SK-N-MC (cell line): ENCODE data around the gene SSX2IP.
"Not testable (repeated sequence)": the region's sequence is repeated elsewhere in the genome, so short reads cannot be mapped to it uniquely, and the experiment has no call there.

Experiments used
- DNase-seq: peaks from one replicate; pipeline ENCODE4 v3.0.0-alpha.2; 2011; ENCODE audit warnings: low read depth, low spot score
- H3K27ac ChIP-seq: fragments of 200-600 bp; sonication (generic); 2 replicates; pipeline ENCODE4 v1.5.1; 2016; ENCODE audit warnings: mixed run types
- H3K36me3 ChIP-seq: fragments of 200-600 bp; sonication (generic); 2 replicates; pipeline ENCODE4 v1.6.1; 2017; ENCODE audit warnings: antibody characterized with exemption, low read length, mixed read lengths; ENCODE audit not compliant: insufficient read depth
- H3K4me3 ChIP-seq: fragments of 200-600 bp; sonication (generic); 2 replicates; pipeline ENCODE4 v1.5.1; 2016
- H3K9ac ChIP-seq: fragments of 200-600 bp; sonication (generic); 2 replicates; pipeline ENCODE4 v1.8.0; 2017; ENCODE audit warnings: mixed run types, mixed read lengths; ENCODE audit not compliant: insufficient read length
- H3K9me3 ChIP-seq: fragments of 200-600 bp; sonication (generic); 2 replicates; pipeline ENCODE4 v1.6.1; 2017; ENCODE audit warnings: low read depth, mild to moderate bottlenecking, antibody characterized with exemption, low read length, moderate library complexity, mixed read lengths
- EZH2 ChIP-seq: fragments of 200-600 bp; sonication (generic); IDR thresholded peaks from one replicate; pipeline ENCODE4 v1.6.1; 2017; ENCODE audit warnings: antibody characterized with exemption
- FOXP2 ChIP-seq: optimal IDR thresholded peaks from 2 replicates; pipeline ENCODE3; 2011; ENCODE audit warnings: mild to moderate bottlenecking, moderate library complexity; ENCODE audit not compliant: insufficient read depth; ENCODE audit errors: extremely low read length, control extremely low read depth
- POLR2AphosphoS5 ChIP-seq: IDR thresholded peaks from 2 replicates; pipeline ENCODE4 v1.6.1; 2012; ENCODE audit warnings: mild to moderate bottlenecking, low read depth, low read length, borderline replicate concordance

Gene SSX2IP

DNA sequence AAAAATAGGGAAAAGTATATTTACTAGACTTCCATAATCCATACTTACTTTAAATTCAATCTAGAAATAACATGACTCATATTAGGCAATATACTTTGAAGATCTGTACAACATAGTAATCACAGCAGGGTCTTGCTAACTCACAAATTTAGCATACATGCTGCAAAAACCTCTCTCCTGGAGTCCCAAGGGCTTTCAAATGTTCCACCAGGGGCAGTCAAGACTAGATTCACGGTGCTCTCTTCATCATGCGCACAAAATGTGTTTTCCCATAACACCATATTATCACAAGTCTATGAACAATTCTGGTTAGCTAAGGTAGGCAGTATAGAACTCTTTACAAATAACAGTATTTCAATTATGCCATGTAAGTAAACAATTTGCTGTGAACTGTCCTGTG, 45.8 kb downstream of the SSX2IP start:
- no peak overlapping the region for H3K27ac ChIP-seq
- peaks cover 14% of the 10 kb centered on the region; the same call in 1 of the 2 replicates for H3K36me3 ChIP-seq
- no peaks in the 10 kb centered on the region for H3K9me3 ChIP-seq
- H3K4me3 ChIP-seq = no peak overlapping the region
- H3K9ac ChIP-seq = no peak overlapping the region
- no peak for DNase-seq
- TF ChIP-seq FOXP2 (no peak), POLR2AphosphoS5 (no peak), EZH2 (no peak)

DNA sequence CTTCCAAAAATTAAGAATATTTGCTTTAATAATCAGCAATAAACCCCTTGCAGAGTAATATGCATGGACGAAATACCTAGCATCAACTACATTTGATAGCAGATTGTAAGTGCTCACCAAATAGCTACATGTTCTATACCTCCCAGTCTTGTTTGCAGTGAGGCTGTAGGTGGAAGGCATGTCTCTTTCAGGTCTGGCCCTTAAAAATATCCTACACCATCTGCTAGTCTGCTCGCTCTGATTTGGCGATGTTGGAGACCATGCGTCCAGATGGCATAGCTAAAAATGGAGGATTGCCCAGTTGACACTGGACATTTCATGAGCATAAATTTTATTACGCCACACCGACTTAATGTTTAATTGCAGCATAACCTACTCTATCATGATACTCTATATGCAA, 47.1 kb downstream of the SSX2IP start:
- no peak for DNase-seq
- Histone ChIP-seq H3K9me3 (no peaks in the 10 kb centered on the region), H3K4me3 (no peak overlapping the region), H3K36me3 (peaks cover 10% of the 10 kb centered on the region; the same call in 1 of the 2 replicates), H3K27ac (no peak overlapping the region), H3K9ac (no peak overlapping the region)
- no peak for TF ChIP-seq POLR2AphosphoS5
- no peak for TF ChIP-seq FOXP2
- TF ChIP-seq EZH2 = no peak

DNA sequence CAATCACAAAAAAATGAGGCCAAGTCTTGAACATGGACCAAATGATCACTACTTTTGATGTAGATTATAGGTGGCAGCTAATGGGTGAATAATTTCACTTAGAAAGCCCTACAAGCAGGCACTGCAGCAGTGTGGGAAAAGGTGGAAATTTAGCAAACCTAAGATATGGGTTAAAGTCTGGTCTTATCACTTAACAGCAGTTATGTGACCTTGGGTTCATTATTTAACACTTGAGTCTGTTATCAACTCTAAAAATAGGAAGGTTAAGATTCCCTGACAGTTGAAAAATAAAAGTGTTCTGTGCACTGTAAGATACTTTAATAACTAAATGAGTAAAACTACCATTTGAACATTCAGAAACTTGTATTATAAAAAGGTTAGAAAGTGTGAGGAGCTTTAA, 47.5 kb downstream of the SSX2IP start:
- no peak overlapping the region for H3K27ac ChIP-seq
- TF ChIP-seq EZH2 = no peak
- TF ChIP-seq FOXP2 = no peak
- TF ChIP-seq POLR2AphosphoS5 = no peak
- no peak overlapping the region for H3K9ac ChIP-seq
- no peaks in the 10 kb centered on the region for H3K9me3 ChIP-seq
- peaks cover 10% of the 10 kb centered on the region; the same call in 1 of the 2 replicates for H3K36me3 ChIP-seq
- no peak for DNase-seq
- H3K4me3 ChIP-seq = no peak overlapping the region

DNA sequence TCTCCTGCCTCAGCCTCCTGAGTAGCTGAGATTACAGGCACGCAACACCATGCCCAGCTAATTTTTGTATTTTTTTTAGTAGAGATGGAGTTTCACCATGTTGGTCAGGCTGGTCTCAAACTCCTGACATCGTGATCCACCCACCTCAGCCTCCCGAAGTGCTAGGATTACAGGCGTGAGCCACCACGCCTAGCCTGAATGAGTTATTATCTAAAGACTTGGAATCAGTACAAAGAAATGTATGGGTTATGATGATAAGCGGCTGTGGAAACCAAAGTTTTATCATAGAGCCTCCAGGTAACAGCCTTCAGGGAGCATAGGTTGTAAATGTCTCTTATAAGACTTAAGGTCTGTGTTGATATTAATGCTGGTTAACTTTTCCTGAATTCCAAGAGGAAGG, 50.5 kb downstream of the SSX2IP start:
- not testable (repeated sequence) for H3K27ac ChIP-seq, H3K9me3 ChIP-seq, H3K36me3 ChIP-seq, H3K9ac ChIP-seq, H3K4me3 ChIP-seq, DNase-seq

DNA sequence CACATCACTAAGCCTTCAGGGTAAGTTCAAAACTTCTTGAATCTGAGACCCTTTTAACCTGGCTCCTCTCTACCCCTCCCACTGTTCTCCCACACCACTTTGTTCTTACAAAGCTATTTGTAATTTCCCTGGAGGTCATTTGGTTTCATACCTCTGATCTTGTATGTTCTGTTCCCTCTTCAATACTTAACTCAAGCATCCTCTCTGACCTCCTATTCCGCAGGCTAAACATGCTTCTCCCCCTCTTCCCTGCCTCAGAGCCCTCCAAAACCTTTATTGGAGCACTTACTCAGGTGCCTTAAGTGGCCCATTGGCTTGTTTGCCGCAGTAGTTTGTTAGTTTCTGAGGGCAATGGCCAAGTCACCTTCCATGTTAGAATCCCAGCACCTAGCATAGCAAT, 54.8 kb downstream of the SSX2IP start:
- DNase-seq = no peak
- H3K36me3 ChIP-seq = no peaks in the 10 kb centered on the region
- H3K4me3 ChIP-seq = no peak overlapping the region
- H3K9me3 ChIP-seq = no peaks in the 10 kb centered on the region
- no peak overlapping the region for H3K9ac ChIP-seq
- TF ChIP-seq EZH2 = no peak
- TF ChIP-seq POLR2AphosphoS5 = no peak
- no peak for TF ChIP-seq FOXP2
- no peak overlapping the region for H3K27ac ChIP-seq

DNA sequence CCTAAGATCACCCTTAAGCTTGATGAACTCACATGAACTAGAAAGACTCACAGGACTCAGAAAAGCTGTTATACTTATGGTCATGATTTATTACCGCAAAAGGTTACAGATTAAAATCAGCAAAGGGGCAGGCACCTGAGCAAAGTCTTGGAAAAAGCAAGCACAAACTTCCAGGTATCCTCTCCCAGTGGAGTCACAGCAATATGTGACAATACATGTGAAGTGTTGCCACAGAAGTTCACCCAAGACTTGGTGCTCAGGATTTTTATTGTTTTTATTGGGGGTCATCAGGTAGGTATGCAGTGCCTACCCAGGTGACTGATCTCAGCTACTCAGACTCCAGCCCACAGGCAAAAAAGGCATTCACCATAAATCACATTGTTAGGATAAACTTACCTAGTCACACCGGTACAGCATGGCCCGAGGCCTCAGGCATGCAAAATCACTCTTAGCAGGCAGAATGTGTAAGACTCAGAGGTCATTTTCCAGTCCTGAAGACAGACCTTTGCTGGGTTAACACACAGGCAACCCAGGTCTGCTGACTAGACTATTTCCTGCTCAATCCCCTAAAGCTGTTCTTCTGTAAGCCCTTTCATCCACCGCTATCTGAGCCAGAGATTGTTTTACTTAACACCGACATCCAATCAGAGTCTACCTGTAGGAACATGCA, 55.6 kb downstream of the SSX2IP start:
- DNase-seq = no peak
- Histone ChIP-seq H3K4me3 (no peak overlapping the region), H3K27ac (no peak overlapping the region), H3K36me3 (no peaks in the 10 kb centered on the region), H3K9ac (no peak overlapping the region), H3K9me3 (no peaks in the 10 kb centered on the region)
- no peak for TF ChIP-seq POLR2AphosphoS5
- no peak for TF ChIP-seq FOXP2
- TF ChIP-seq EZH2 = no peak

DNA sequence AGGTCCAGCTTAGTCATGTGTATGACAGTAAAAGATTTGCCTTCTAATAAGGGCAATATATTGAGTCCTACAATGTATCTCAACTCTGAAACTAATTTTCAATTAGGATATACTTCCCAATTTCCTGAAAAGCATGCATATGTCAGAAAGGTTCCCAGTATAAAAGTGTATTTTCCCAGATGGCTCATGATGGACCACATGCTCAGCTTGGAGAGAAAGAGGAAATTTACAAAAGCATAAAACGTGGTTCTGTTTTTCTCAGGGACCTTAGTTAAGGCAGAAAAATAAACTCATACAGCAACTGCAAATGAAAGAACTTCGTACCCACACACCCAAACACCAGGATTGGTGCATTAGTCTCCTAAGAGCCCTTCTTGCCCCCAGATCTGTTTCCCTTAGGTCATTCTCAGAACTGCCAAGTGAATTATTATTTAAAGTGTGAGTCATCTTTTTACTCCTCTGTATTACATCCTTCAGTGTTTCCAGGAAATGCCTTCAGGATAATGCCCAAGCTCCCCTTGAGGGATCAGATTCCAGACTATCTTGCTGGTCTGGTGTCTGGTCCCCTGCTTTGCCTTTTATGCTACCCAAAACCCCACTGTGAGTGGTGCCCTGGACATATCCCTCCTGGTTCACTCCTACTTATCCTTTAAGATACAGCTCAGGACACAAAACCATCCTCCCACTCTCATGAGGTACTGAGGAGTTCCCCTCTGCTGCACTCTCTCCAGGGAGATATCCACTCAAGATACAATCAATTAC, 57.4 kb downstream of the SSX2IP start:
- Histone ChIP-seq H3K36me3 (no peaks in the 10 kb centered on the region), H3K9ac (no peak overlapping the region), H3K27ac (no peak overlapping the region), H3K4me3 (no peak overlapping the region), H3K9me3 (no peaks in the 10 kb centered on the region)
- no peak for DNase-seq
- no peak for TF ChIP-seq EZH2
- TF ChIP-seq POLR2AphosphoS5 = no peak
- no peak for TF ChIP-seq FOXP2

DNA sequence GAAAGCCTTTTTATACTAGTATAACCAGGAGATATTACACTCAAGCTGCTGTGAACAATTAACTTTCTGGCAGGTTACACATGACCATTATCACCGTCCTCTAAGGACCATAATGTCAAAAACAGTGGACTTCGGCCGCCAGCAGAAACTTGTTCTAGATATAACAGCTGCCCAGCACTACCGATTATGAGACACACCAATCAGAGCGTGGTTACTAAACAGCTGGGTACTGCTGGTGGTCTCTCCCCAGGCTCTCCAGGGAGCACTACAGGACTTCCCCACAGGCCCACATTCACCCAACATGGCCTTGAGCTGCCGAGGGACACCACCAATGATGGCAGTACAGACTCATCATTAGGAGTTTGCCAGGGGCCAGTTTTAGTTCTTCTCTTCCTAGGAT, 58.1 kb downstream of the SSX2IP start:
- no peak for DNase-seq
- Histone ChIP-seq H3K4me3 (no peak overlapping the region), H3K36me3 (no peaks in the 10 kb centered on the region), H3K9me3 (no peaks in the 10 kb centered on the region), H3K27ac (no peak overlapping the region), H3K9ac (no peak overlapping the region)
- TF ChIP-seq FOXP2 (no peak), EZH2 (no peak), POLR2AphosphoS5 (no peak)
